ENCODE data around the gene UBE3B.
A peak's percentile ranks its signal among the peaks of the same experiment; 100 is the strongest.

Gene UBE3B

GRCh38 chr12:109537136-109537535, 59.7 kb downstream of the UBE3B start:
- no peak for TF ChIP-seq CTCF (IDR thresholded peaks at IDR 0.05; ENCODE audit: low read depth, low read length)
- no peak for DNase-seq
- Histone ChIP-seq H3K9me3 (ENCODE audit: severe bottlenecking) (peaks cover 2% of the 10 kb centered on the region), H3K27ac (peak overlapping the region; percentile 76), H3K27me3 (ENCODE audit: insufficient read depth, low read depth, severe bottlenecking) (no peaks in the 10 kb centered on the region), H3K4me3 (ENCODE audit: low read depth, low read length) (no peak overlapping the region), H3K36me3 (no peaks in the 10 kb centered on the region; the same call in none of the 2 replicates)

GRCh38 chr12:109538191-109538863, 60.9 kb downstream of the UBE3B start:
- peak; percentile 73 for DNase-seq

GRCh38 chr12:109539508-109539907, 62.1 kb downstream of the UBE3B start:
- H3K27me3 ChIP-seq (ENCODE audit: insufficient read depth, low read depth, severe bottlenecking) = no peaks in the 10 kb centered on the region
- H3K27ac ChIP-seq = peak overlapping the region; percentile 76; the same call in 1 of the 2 replicates
- no peak overlapping the region for H3K4me3 ChIP-seq (ENCODE audit: low read depth, low read length)
- peaks cover 6% of the 10 kb centered on the region for H3K9me3 ChIP-seq (ENCODE audit: severe bottlenecking)
- H3K36me3 ChIP-seq = no peaks in the 10 kb centered on the region; the same call in 1 of the 2 replicates
- no peak for DNase-seq
- TF ChIP-seq CTCF (IDR thresholded peaks at IDR 0.05; ENCODE audit: low read depth, low read length) = no peak

More at GRCh38 chr12:109538191-109538863, 60.9 kb downstream of the UBE3B start:
- no peak overlapping the region for H3K4me3 ChIP-seq (ENCODE audit: low read depth, low read length)
- peaks cover 6% of the 10 kb centered on the region for H3K9me3 ChIP-seq (ENCODE audit: severe bottlenecking)
- no peak for TF ChIP-seq CTCF (IDR thresholded peaks at IDR 0.05; ENCODE audit: low read depth, low read length)
- no peaks in the 10 kb centered on the region; the same call in none of the 2 replicates for H3K36me3 ChIP-seq
- H3K27me3 ChIP-seq (ENCODE audit: insufficient read depth, low read depth, severe bottlenecking) = no peaks in the 10 kb centered on the region
- peak overlapping the region; percentile 76 for H3K27ac ChIP-seq

GRCh38 chr12:109540526-109541412, 63.3 kb downstream of the UBE3B start:
- no peak for DNase-seq
- TF ChIP-seq CTCF (IDR thresholded peaks at IDR 0.05; ENCODE audit: low read depth, low read length) = no peak
- Histone ChIP-seq H3K36me3 (no peaks in the 10 kb centered on the region), H3K9me3 (ENCODE audit: severe bottlenecking) (peaks cover 6% of the 10 kb centered on the region), H3K27ac (peak overlapping the region; percentile 26; the same call in 1 of the 2 replicates), H3K4me3 (ENCODE audit: low read depth, low read length) (no peak overlapping the region), H3K27me3 (ENCODE audit: insufficient read depth, low read depth, severe bottlenecking) (no peaks in the 10 kb centered on the region)

GRCh38 chr12:109541413-109541726, 63.9 kb downstream of the UBE3B start:
- peaks cover 6% of the 10 kb centered on the region for H3K9me3 ChIP-seq (ENCODE audit: severe bottlenecking)
- no peaks in the 10 kb centered on the region for H3K27me3 ChIP-seq (ENCODE audit: insufficient read depth, low read depth, severe bottlenecking)
- H3K27ac ChIP-seq = peak overlapping the region; percentile 22; the same call in 1 of the 2 replicates
- H3K36me3 ChIP-seq = no peaks in the 10 kb centered on the region
- TF ChIP-seq CTCF (IDR thresholded peaks at IDR 0.05; ENCODE audit: low read depth, low read length) = no peak
- H3K4me3 ChIP-seq (ENCODE audit: low read depth, low read length) = no peak overlapping the region
- DNase-seq = no peak
